Measurements from ENCODE around the gene NRG2.

DNA sequence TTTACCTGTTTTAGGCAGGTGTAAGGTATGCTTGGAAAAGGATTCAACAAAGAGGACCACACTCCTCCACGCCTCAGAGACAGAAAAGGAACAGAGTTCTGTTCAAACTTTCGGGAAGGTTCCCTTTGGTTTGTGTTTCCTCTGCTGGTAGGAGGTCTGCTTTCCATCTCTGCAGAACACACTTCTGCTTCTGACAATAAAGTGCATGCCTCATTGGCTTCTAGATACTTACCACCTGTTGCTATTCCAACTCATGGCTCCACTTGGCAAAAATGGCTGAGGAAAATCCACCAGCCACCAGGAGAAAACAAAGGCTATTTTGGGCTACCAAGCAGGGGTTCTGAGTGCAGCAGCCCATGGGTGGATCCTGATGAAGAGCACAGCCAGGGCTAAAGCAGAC is 112.7 kb downstream of the NRG2 start:
- TF ChIP-seq, protein P1, sequence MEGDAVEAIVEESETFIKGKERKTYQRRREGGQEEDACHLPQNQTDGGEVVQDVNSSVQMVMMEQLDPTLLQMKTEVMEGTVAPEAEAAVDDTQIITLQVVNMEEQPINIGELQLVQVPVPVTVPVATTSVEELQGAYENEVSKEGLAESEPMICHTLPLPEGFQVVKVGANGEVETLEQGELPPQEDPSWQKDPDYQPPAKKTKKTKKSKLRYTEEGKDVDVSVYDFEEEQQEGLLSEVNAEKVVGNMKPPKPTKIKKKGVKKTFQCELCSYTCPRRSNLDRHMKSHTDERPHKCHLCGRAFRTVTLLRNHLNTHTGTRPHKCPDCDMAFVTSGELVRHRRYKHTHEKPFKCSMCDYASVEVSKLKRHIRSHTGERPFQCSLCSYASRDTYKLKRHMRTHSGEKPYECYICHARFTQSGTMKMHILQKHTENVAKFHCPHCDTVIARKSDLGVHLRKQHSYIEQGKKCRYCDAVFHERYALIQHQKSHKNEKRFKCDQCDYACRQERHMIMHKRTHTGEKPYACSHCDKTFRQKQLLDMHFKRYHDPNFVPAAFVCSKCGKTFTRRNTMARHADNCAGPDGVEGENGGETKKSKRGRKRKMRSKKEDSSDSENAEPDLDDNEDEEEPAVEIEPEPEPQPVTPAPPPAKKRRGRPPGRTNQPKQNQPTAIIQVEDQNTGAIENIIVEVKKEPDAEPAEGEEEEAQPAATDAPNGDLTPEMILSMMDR (IDR thresholded peaks at IDR 0.05; ENCODE audit: control extremely low read depth in 1 of 3, insufficient read depth in 1 of 3, low read depth in 1 of 3, low read length in 3 of 3), result no peak
- TF ChIP-seq SRF (IDR thresholded peaks at IDR 0.05; ENCODE audit: low read depth, low read length), result no peak
- no peak for TF ChIP-seq BACH1 (IDR thresholded peaks at IDR 0.05; ENCODE audit: low read length)
- no peak for TF ChIP-seq HDAC6 (IDR thresholded peaks at IDR 0.05; ENCODE audit: low read depth, low read length)
- TF ChIP-seq SIN3A (conservative IDR thresholded peaks at IDR 0.05 in 1 of 2, IDR thresholded peaks at IDR 0.05 in 1 of 2; ENCODE audit: low read depth in 1 of 2, low read length in 2 of 2), result no peak
- no peak for TF ChIP-seq POLR2A (IDR thresholded peaks at IDR 0.05; ENCODE audit: control extremely low read depth in 1 of 2, low read depth in 2 of 2, low read length in 2 of 2)
- no peak for TF ChIP-seq POLR2AphosphoS5 (IDR thresholded peaks at IDR 0.05; ENCODE audit: low read depth, low read length)
- TF ChIP-seq EZH2 (IDR thresholded peaks at IDR 0.05; ENCODE audit: low read depth, low read length, severe bottlenecking), result no peak
- TF ChIP-seq TAF1 (IDR thresholded peaks at IDR 0.05; ENCODE audit: low read depth, low read length), result no peak
- TF ChIP-seq, protein P2, sequence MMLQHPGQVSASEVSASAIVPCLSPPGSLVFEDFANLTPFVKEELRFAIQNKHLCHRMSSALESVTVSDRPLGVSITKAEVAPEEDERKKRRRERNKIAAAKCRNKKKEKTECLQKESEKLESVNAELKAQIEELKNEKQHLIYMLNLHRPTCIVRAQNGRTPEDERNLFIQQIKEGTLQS (IDR thresholded peaks at IDR 0.05; ENCODE audit: insufficient read depth, low read depth, low read length), result no peak
- no peak for TF ChIP-seq ZNF274 (IDR thresholded peaks at IDR 0.05; ENCODE audit: borderline replicate concordance, extremely low read depth, low read length)
- TF ChIP-seq CEBPB (IDR thresholded peaks at IDR 0.05; ENCODE audit: low read depth, low read length), result no peak

All from H1 (cell line).